K562 (cell line): ENCODE results near the gene PKLR. TPM values are rescaled to one million over a fixed set of nuclear protein-coding genes. Genes with fewer than 3 reads are reported as not detected.

ENCODE experiments used
- ESRRB ChIP-seq: fragments of 250-450 bp; sonication (Bioruptor Pico); IDR thresholded peaks from 2 replicates; pipeline ENCODE4 v1.5.0; 2020; ENCODE audit warnings: mild to moderate bottlenecking, moderate library complexity, borderline replicate concordance
- HDAC2 ChIP-seq: fragments of 450-650 bp; IDR thresholded peaks from 2 replicates; pipeline ENCODE4 v1.6.1; 2016; ENCODE audit warnings: mild to moderate bottlenecking
- L3MBTL2 ChIP-seq: fragments of 450-650 bp; IDR thresholded peaks from 2 replicates; pipeline ENCODE4 v1.6.1; 2016; ENCODE audit warnings: mild to moderate bottlenecking, moderate library complexity
- NFIC ChIP-seq: fragments of 450-650 bp; IDR thresholded peaks from 2 replicates; pipeline ENCODE4 v1.6.1; 2017; ENCODE audit warnings: mild to moderate bottlenecking, inconsistent platforms
- NFIX ChIP-seq: fragments of 250-450 bp; sonication (Bioruptor Pico); IDR thresholded peaks from 2 replicates; pipeline ENCODE4 v1.4.0; 2020; ENCODE audit warnings: low read depth, mild to moderate bottlenecking, moderate library complexity
- NR2C1 ChIP-seq, 2 experiments: fragments of 450-650 bp; IDR thresholded peaks; 2 replicates each; pipeline ENCODE4 v1.6.1; 2017; ENCODE audit warnings: mild to moderate bottlenecking in 2 of 2, antibody characterized with exemption in 1 of 2, inconsistent platforms in 1 of 2, missing compliant biosample characterization in 1 of 2, missing genetic modification characterization in 1 of 2
- SIN3A ChIP-seq, 2 experiments: fragments of 150-350 bp in 1 of 2; IDR thresholded peaks; 2 replicates each; pipeline ENCODE4 v1.6.1; 2011 to 2016; ENCODE audit warnings: borderline replicate concordance in 2 of 2, low read depth in 2 of 2, low read length in 2 of 2, mild to moderate bottlenecking in 2 of 2, moderate library complexity in 2 of 2; ENCODE audit not compliant: control insufficient read depth in 1 of 2
- SUPT5H ChIP-seq: fragments of 450-650 bp; IDR thresholded peaks from 2 replicates; pipeline ENCODE4 v1.6.1; 2016
- TAF1 ChIP-seq: IDR thresholded peaks from 2 replicates; pipeline ENCODE4 v1.6.1; 2011; ENCODE audit warnings: mild to moderate bottlenecking, low read length, moderate library complexity; ENCODE audit not compliant: insufficient read depth, control insufficient read depth, severe bottlenecking; ENCODE audit errors: extremely low read depth
- TOE1 ChIP-seq, 2 experiments: fragments of 450-650 bp in 1 of 2; sonication (generic) in 1 of 2; formaldehyde crosslinking in 1 of 2; IDR thresholded peaks; 2 replicates each; pipeline versions ENCODE4 v1.7.1 to v1.8.0; 2016 to 2022; ENCODE audit warnings: borderline replicate concordance in 2 of 2, mild to moderate bottlenecking in 2 of 2, antibody characterized with exemption in 1 of 2, inconsistent platforms in 1 of 2, low read depth in 1 of 2, missing genetic modification reagents in 1 of 2, moderate library complexity in 1 of 2
- polyA plus RNA-seq, 8 experiments: library from polyadenylated mRNA; depleted of rRNA in 4 of 8; stranded (reverse) in 5 of 8; unstranded in 3 of 8; fragments of >200 nt; fragmentation: Nextera tagmentation in 2 of 8; fragmentation: Illumina TruSeq in 1 of 8; extraction: Ambion mirVana in 2 of 8; extraction: Trizol in 1 of 8; gene quantifications; 2 replicates each; pipeline versions ENCODE4 v1.2.1 to v1.2.3, GENCODE V29; 2011 to 2014; ENCODE audit warnings: inconsistent platforms in 1 of 8, missing spikeins in 1 of 8
- total RNA-seq, 7 experiments: library from RNA; depleted of rRNA in 6 of 7; stranded (reverse); fragments of >200 nt in 6 of 7; fragmentation: Illumina TruSeq in 2 of 7; extraction: Trizol in 2 of 7; gene quantifications; 2 replicates each; pipeline versions ENCODE4 v1.2.1 to v1.2.3, GENCODE V29; 2011 to 2021; ENCODE audit warnings: low replicate concordance in 1 of 7
- TF ChIP-seq, protein P1 (sequence below): sonication (generic); formaldehyde crosslinking; IDR thresholded peaks from 2 replicates; pipeline ENCODE4 v1.4.0; 2020; ENCODE audit warnings: mild to moderate bottlenecking, missing genetic modification reagents
- TF ChIP-seq, protein P2 (sequence below), 2 experiments: fragments of 450-650 bp; formaldehyde crosslinking in 1 of 2; IDR thresholded peaks; 2 replicates each; pipeline versions ENCODE4 v1.4.0 to v1.6.1; 2014 to 2020; ENCODE audit warnings: mild to moderate bottlenecking in 2 of 2, borderline replicate concordance in 1 of 2, low read depth in 1 of 2
- TF ChIP-seq, protein P3 (sequence below): sonication (generic); formaldehyde crosslinking; IDR thresholded peaks from 2 replicates; pipeline ENCODE4 v1.5.0; 2020; ENCODE audit warnings: missing genetic modification reagents

PKLR gene
- total and polyA plus RNA-seq, 9 of the 15 experiments (the other 6 are each of a cell fraction or from before 2014, with no cell fraction given): 10.7 to 78.4 (median 38.2) TPM

DNA sequence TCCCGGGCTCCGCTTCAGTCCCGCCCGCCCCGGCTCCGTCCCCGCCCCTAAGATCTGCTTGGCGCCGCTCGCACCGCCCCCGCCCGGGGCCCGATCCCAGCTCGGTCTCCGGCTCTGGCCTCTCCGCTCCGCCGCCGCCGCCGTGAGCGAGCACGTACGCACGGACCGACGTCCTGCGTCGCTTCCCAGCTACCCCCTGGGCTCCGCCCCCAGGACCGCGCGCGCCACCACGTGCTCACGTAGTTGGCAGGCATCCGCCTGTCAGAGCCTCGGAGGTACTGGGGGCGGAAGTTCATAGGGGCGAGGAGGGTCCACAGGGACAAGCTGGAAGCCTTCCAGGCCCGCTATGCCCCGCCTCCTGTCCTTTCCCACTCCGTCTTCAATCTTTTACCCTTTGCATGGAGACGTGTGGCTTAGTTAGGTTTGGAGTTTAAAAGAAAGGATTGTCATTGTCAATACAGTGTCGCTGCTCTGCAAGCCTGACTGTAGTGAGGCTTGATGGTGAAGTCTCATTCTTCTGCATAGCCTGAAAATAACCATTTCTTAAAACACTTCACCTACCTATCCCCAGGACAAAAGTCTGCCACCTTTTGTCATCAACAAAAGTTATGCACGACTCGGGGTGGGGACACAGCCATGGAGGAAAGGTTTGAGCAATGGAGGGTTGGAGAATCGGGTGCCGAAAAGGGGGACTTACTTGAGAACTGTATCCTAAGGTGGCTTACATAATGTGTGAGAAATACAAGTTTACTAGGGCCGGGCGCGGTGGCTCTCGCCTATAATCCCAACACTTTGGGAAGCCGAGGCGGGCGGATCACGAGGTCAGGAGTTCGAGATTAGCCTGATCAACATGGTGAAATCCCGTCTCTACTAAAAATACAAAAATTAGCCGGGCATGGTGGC lies 27.6 kb downstream of the PKLR start, which contains the start of gene CLK2 (continued):
- TF ChIP-seq, protein P1, sequence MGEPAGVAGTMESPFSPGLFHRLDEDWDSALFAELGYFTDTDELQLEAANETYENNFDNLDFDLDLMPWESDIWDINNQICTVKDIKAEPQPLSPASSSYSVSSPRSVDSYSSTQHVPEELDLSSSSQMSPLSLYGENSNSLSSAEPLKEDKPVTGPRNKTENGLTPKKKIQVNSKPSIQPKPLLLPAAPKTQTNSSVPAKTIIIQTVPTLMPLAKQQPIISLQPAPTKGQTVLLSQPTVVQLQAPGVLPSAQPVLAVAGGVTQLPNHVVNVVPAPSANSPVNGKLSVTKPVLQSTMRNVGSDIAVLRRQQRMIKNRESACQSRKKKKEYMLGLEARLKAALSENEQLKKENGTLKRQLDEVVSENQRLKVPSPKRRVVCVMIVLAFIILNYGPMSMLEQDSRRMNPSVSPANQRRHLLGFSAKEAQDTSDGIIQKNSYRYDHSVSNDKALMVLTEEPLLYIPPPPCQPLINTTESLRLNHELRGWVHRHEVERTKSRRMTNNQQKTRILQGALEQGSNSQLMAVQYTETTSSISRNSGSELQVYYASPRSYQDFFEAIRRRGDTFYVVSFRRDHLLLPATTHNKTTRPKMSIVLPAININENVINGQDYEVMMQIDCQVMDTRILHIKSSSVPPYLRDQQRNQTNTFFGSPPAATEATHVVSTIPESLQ (CRISPR knock-in tag): no peak
- TF ChIP-seq NFIX (CRISPR knock-in tag) (no peak), L3MBTL2 (peak; percentile 98), NR2C1 (IDR thresholded peaks at IDR 0.05) (no peak), NR2C1 (tag; IDR thresholded peaks at IDR 0.05) (peak; percentile 52; the same call in 1 of the 2 replicates), SIN3A (IDR thresholded peaks at IDR 0.05; ENCODE audit: borderline replicate concordance in 2 of 2, control insufficient read depth in 1 of 2, low read depth in 2 of 2, low read length in 2 of 2) (peak; percentile 44 to 95; a peak in 3 of 4 replicates), TAF1 (peak; percentile 71), TOE1 (IDR thresholded peaks at IDR 0.05; ENCODE audit: borderline replicate concordance) (peak; percentile 39; the same call in 1 of the 2 replicates), TOE1 (CRISPR knock-in tag; IDR thresholded peaks at IDR 0.05; ENCODE audit: borderline replicate concordance, low read depth) (peak; percentile 88), ESRRB (CRISPR knock-in tag) (0 out of 2 replicates have a peak, but pooled peaks have one; percentile 61), SUPT5H (peak; percentile 76), HDAC2 (peak; percentile 83), NFIC (peak; percentile 96)
- TF ChIP-seq, protein P2, sequence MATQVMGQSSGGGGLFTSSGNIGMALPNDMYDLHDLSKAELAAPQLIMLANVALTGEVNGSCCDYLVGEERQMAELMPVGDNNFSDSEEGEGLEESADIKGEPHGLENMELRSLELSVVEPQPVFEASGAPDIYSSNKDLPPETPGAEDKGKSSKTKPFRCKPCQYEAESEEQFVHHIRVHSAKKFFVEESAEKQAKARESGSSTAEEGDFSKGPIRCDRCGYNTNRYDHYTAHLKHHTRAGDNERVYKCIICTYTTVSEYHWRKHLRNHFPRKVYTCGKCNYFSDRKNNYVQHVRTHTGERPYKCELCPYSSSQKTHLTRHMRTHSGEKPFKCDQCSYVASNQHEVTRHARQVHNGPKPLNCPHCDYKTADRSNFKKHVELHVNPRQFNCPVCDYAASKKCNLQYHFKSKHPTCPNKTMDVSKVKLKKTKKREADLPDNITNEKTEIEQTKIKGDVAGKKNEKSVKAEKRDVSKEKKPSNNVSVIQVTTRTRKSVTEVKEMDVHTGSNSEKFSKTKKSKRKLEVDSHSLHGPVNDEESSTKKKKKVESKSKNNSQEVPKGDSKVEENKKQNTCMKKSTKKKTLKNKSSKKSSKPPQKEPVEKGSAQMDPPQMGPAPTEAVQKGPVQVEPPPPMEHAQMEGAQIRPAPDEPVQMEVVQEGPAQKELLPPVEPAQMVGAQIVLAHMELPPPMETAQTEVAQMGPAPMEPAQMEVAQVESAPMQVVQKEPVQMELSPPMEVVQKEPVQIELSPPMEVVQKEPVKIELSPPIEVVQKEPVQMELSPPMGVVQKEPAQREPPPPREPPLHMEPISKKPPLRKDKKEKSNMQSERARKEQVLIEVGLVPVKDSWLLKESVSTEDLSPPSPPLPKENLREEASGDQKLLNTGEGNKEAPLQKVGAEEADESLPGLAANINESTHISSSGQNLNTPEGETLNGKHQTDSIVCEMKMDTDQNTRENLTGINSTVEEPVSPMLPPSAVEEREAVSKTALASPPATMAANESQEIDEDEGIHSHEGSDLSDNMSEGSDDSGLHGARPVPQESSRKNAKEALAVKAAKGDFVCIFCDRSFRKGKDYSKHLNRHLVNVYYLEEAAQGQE (IDR thresholded peaks at IDR 0.05; ENCODE audit: borderline replicate concordance): peak; percentile 70
- TF ChIP-seq, protein P2 (CRISPR knock-in tag; IDR thresholded peaks at IDR 0.05; ENCODE audit: low read depth): no peak
- TF ChIP-seq, protein P3, sequence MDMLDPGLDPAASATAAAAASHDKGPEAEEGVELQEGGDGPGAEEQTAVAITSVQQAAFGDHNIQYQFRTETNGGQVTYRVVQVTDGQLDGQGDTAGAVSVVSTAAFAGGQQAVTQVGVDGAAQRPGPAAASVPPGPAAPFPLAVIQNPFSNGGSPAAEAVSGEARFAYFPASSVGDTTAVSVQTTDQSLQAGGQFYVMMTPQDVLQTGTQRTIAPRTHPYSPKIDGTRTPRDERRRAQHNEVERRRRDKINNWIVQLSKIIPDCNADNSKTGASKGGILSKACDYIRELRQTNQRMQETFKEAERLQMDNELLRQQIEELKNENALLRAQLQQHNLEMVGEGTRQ: peak; percentile 94
